Measurements from ENCODE around the gene ZNF207.
"Not testable (repeated sequence)": the region's sequence is repeated elsewhere in the genome, so short reads cannot be mapped to it uniquely, and the experiment has no call there.

The ZNF207 gene

DNA sequence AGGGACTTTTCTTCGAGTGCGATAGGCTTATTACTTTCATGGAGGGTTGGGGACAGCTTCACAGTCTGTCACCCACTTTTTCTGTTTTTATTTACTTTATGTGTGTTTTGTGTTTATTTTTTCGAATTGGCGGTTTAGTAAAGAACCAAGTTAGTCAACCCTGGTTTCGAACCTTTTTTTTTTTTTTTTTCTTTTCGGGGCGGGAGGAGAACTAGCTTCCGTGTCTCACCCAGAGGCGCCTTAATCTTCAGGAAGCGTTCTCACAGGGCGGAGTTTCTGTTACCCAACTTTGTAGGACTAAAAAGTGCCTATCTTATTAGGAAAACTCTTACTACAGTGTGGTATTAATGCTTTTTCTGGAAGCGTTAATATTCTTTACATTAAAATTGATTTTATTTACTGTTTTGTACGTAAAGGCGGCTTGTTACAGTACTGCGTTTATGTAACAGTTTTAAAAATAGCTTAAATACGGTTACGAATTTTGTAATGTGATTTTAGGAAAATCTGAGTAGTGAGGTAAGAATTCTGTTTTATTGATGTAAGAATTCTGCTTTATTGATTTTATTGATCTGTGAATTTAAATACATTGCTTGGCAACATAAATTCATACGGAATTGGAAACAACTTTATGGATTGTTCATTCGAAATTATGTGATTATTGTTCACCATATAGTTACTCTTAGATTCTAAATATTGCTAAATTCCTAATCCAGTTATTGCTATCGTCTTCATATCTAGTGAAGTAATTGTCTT is 885 bp downstream of the ZNF207 start:
- TF ChIP-seq EZH2phosphoT487 (IDR thresholded peaks at IDR 0.05; ENCODE audit: low read depth): no peak
- TF ChIP-seq, protein P1, sequence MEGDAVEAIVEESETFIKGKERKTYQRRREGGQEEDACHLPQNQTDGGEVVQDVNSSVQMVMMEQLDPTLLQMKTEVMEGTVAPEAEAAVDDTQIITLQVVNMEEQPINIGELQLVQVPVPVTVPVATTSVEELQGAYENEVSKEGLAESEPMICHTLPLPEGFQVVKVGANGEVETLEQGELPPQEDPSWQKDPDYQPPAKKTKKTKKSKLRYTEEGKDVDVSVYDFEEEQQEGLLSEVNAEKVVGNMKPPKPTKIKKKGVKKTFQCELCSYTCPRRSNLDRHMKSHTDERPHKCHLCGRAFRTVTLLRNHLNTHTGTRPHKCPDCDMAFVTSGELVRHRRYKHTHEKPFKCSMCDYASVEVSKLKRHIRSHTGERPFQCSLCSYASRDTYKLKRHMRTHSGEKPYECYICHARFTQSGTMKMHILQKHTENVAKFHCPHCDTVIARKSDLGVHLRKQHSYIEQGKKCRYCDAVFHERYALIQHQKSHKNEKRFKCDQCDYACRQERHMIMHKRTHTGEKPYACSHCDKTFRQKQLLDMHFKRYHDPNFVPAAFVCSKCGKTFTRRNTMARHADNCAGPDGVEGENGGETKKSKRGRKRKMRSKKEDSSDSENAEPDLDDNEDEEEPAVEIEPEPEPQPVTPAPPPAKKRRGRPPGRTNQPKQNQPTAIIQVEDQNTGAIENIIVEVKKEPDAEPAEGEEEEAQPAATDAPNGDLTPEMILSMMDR (IDR thresholded peaks at IDR 0.05; ENCODE audit: low read depth, low read length): no peak
- H3K79me2 ChIP-seq (ENCODE audit: low read length): peaks cover 68% of the 10 kb centered on the region
- H2AFZ ChIP-seq (ENCODE audit: low read depth, low read length): 0 out of 2 replicates have a peak overlapping the region, but pooled peaks have one; percentile 37
- no peaks in the 10 kb centered on the region for H3K27me3 ChIP-seq (ENCODE audit: low read depth, low read length)
- peaks cover 12% of the 10 kb centered on the region for H3K4me1 ChIP-seq (ENCODE audit: low read length)
- H3K9ac ChIP-seq (ENCODE audit: low read length): peak overlapping the region; percentile 94
- H3K27ac ChIP-seq (ENCODE audit: low read length): peak overlapping the region; percentile 86
- peaks cover 42% of the 10 kb centered on the region for H3K36me3 ChIP-seq (replicated peaks; ENCODE audit: low read depth, low read length)
- H3K9me3 ChIP-seq (ENCODE audit: insufficient read depth, low read length): no peaks in the 10 kb centered on the region
- peaks cover 49% of the 10 kb centered on the region for H4K20me1 ChIP-seq (ENCODE audit: insufficient read depth, low read length)
- H3K4me2 ChIP-seq (ENCODE audit: low read length): peak overlapping the region; percentile 67
- peak overlapping the region; percentile 92 for H3K4me3 ChIP-seq (ENCODE audit: low read length)

DNA sequence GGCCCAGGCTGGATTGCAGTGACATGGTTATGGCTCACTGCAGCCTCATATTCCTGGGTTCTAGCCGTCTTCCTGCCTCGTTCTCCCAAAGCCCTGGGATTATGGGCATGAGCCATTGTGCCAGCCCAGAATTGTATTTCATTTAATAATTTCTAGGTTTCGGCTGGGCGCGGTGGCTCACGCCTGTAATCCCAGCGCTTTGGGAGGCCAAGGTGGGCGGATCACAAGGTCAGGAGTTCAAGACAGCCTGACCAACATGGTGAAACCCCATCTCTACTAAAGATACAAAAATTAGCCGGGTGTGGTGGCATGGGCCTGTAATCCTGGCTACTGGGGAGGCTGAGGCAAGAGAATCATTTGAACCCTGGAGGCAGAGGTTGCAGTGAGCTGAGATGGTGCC is 2.8 kb downstream of the ZNF207 start:
- H3K4me3 ChIP-seq (ENCODE audit: low read length); H3K9ac ChIP-seq (ENCODE audit: low read length): not testable (repeated sequence)
- H3K36me3 ChIP-seq (replicated peaks; ENCODE audit: low read depth, low read length): peaks cover 50% of the 10 kb centered on the region

DNA sequence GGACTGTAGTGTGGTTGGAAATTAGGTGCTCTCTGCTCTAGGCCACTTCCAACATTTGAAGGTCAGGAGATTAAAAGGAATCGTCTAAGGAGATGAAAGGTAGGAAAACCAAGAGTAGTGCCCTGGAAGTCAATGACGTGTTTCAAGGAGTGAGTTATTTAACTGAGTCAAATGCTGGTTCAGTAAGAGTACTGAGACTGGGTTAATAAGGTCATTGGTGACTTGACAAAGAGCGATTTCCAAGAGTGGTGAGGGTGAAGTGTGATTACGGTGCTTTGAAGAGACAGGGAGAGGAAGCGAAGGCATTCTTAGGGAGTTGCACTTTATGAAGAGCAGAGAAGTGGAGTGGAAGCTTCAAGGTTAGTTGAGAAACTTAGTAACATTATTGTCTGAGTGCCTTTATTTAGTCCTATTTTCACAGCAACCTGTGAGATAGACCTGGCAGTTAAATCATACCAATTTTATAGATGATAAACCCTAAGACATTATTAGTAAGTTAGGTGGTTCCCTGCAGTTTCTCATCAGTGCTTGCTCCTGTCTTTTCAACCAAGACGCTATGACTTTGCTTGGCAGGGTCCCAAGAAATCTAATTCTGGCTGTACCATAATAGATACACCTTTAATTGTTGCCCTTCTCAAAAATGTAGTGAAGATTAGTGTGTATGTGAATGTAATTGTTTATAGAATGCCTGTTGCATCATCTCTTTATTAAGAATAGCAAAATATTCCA is 5.9 kb downstream of the ZNF207 start:
- H3K4me1 ChIP-seq (ENCODE audit: low read length): peaks cover 7% of the 10 kb centered on the region
- no peaks in the 10 kb centered on the region for H3K9me3 ChIP-seq (ENCODE audit: insufficient read depth, low read length)
- no peak overlapping the region for H3K4me3 ChIP-seq (ENCODE audit: low read length)
- H3K36me3 ChIP-seq (replicated peaks; ENCODE audit: low read depth, low read length): peaks cover 66% of the 10 kb centered on the region
- H4K20me1 ChIP-seq (ENCODE audit: insufficient read depth, low read length): peaks cover 80% of the 10 kb centered on the region
- no peak overlapping the region for H3K9ac ChIP-seq (ENCODE audit: low read length)
- no peak overlapping the region for H3K4me2 ChIP-seq (ENCODE audit: low read length)
- H3K79me2 ChIP-seq (ENCODE audit: low read length): peaks cover 99% of the 10 kb centered on the region
- no peak overlapping the region for H2AFZ ChIP-seq (ENCODE audit: low read depth, low read length)
- TF ChIP-seq EZH2phosphoT487 (IDR thresholded peaks at IDR 0.05; ENCODE audit: low read depth): no peak
- TF ChIP-seq, protein P1 (IDR thresholded peaks at IDR 0.05; ENCODE audit: low read depth, low read length): no peak
- no peak overlapping the region for H3K27ac ChIP-seq (ENCODE audit: low read length)
- no peaks in the 10 kb centered on the region for H3K27me3 ChIP-seq (ENCODE audit: low read depth, low read length)

More for the DNA sequence above, 2.8 kb downstream of the ZNF207 start:
- H3K27ac ChIP-seq (ENCODE audit: low read length); H3K27me3 ChIP-seq (ENCODE audit: low read depth, low read length); H3K4me2 ChIP-seq (ENCODE audit: low read length); H2AFZ ChIP-seq (ENCODE audit: low read depth, low read length); H3K9me3 ChIP-seq (ENCODE audit: insufficient read depth, low read length): not testable (repeated sequence)
- peaks cover 64% of the 10 kb centered on the region for H4K20me1 ChIP-seq (ENCODE audit: insufficient read depth, low read length)
- peaks cover 86% of the 10 kb centered on the region for H3K79me2 ChIP-seq (ENCODE audit: low read length)
- H3K4me1 ChIP-seq (ENCODE audit: low read length): peaks cover 12% of the 10 kb centered on the region

DNA sequence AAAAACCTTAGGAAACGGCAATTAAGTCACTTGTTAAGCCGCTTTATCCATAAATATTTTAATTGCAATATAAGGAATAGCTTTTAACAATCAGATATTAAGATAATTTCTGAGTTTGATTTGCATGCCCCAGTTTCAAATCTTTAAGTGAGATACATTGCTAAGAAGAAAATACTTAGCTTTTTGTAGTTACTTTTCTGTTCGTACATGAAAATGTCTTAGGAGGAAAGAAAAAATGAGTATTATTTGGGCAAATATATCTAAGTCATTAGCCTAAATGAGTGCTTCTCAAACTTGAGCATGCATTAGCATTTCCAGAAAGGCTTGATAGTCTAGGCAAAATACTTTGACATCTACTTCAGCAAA is 6.4 kb downstream of the ZNF207 start:
- TF ChIP-seq EZH2phosphoT487 (IDR thresholded peaks at IDR 0.05; ENCODE audit: low read depth): no peak
- TF ChIP-seq, protein P1 (IDR thresholded peaks at IDR 0.05; ENCODE audit: low read depth, low read length): no peak
- H3K27ac ChIP-seq (ENCODE audit: low read length): no peak overlapping the region
- no peak overlapping the region for H3K4me2 ChIP-seq (ENCODE audit: low read length)
- H3K79me2 ChIP-seq (ENCODE audit: low read length): peaks cover 99% of the 10 kb centered on the region
- no peaks in the 10 kb centered on the region for H3K27me3 ChIP-seq (ENCODE audit: low read depth, low read length)
- H3K9me3 ChIP-seq (ENCODE audit: insufficient read depth, low read length): no peaks in the 10 kb centered on the region
- H3K4me1 ChIP-seq (ENCODE audit: low read length): peaks cover 5% of the 10 kb centered on the region
- H4K20me1 ChIP-seq (ENCODE audit: insufficient read depth, low read length): peaks cover 80% of the 10 kb centered on the region
- no peak overlapping the region for H3K4me3 ChIP-seq (ENCODE audit: low read length)
- H3K9ac ChIP-seq (ENCODE audit: low read length): no peak overlapping the region
- no peak overlapping the region for H2AFZ ChIP-seq (ENCODE audit: low read depth, low read length)
- peaks cover 67% of the 10 kb centered on the region for H3K36me3 ChIP-seq (replicated peaks; ENCODE audit: low read depth, low read length)
